ENCODE data around the gene SMYD3.
"Not testable (repeated sequence)": the region's sequence is repeated elsewhere in the genome, so short reads cannot be mapped to it uniquely, and the experiment has no call there.

SMYD3 gene

GRCh38 chr1:246343251-246343650, 163.8 kb downstream of the SMYD3 start:
- no peak for DNase-seq

GRCh38 chr1:246338546-246338945, 168.5 kb downstream of the SMYD3 start:
- no peak for DNase-seq

- DNase-seq = no peak
These were observed 169.0 kb downstream of the SMYD3 start for GRCh38 chr1:246338098-246338497.

- no peak for DNase-seq
These were observed 171.9 kb downstream of the SMYD3 start for GRCh38 chr1:246335151-246335550.

GRCh38 chr1:246333855-246334254, 173.2 kb downstream of the SMYD3 start:
- DNase-seq = no peak

GRCh38 chr1:246332078-246332477, 175.0 kb downstream of the SMYD3 start:
- DNase-seq = no peak

- no peak for DNase-seq
These were observed 177.2 kb downstream of the SMYD3 start for GRCh38 chr1:246329900-246330299.

- DNase-seq = not testable (repeated sequence)
These were observed 177.8 kb downstream of the SMYD3 start for GRCh38 chr1:246329292-246329691.

GRCh38 chr1:246324711-246325110, 182.4 kb downstream of the SMYD3 start:
- DNase-seq = no peak

- not testable (repeated sequence) for DNase-seq
These were observed 183.0 kb downstream of the SMYD3 start for GRCh38 chr1:246324033-246324432.

GRCh38 chr1:246320286-246320685, 186.8 kb downstream of the SMYD3 start:
- no peak for DNase-seq

GRCh38 chr1:246319083-246319714, 187.9 kb downstream of the SMYD3 start:
- no peak for DNase-seq

- no peak for DNase-seq
These were observed 188.5 kb downstream of the SMYD3 start for GRCh38 chr1:246318622-246319021.

- no peak for DNase-seq
These were observed 189.1 kb downstream of the SMYD3 start for GRCh38 chr1:246318036-246318359.

GRCh38 chr1:246317332-246318035, 189.6 kb downstream of the SMYD3 start:
- DNase-seq = no peak

GRCh38 chr1:246311461-246311860, 195.6 kb downstream of the SMYD3 start:
- DNase-seq = no peak

- no peak for DNase-seq
These were observed 197.7 kb downstream of the SMYD3 start for GRCh38 chr1:246309247-246309884.

GRCh38 chr1:246308533-246309075, 198.5 kb downstream of the SMYD3 start:
- no peak for DNase-seq

GRCh38 chr1:246306415-246307037, 200.6 kb downstream of the SMYD3 start:
- no peak for DNase-seq

- no peak for DNase-seq
These were observed 202.4 kb downstream of the SMYD3 start for GRCh38 chr1:246304484-246305259.

GRCh38 chr1:246302711-246303317, 204.3 kb downstream of the SMYD3 start:
- DNase-seq = no peak

GRCh38 chr1:246302251-246302625, 204.8 kb downstream of the SMYD3 start:
- no peak for DNase-seq

Data from NCI-H187 (cell line).